ENCODE measurements around the gene RBM45.
"Not testable (repeated sequence)": the region's sequence is repeated elsewhere in the genome, so short reads cannot be mapped to it uniquely, and the experiment has no call there.

The RBM45 gene

GRCh38 chr2:178112202-178113152 is at the start of gene RBM45:
Gene RBM45, plus strand, starts transcription at chr2:178112437. Its CDS starts 110 bp downstream, at chr2:178112547.
- DNase-seq (ENCODE audit: low read depth): peak; percentile 65

GRCh38 chr2:178066324-178066723 is 45.9 kb upstream of the RBM45 start:
- no peak for DNase-seq (ENCODE audit: low read depth)

- DNase-seq (ENCODE audit: low read depth): no peak
These were observed 45.2 kb upstream of the RBM45 start for GRCh38 chr2:178066890-178067669.

- no peak for DNase-seq (ENCODE audit: low read depth)
These were observed 43.3 kb upstream of the RBM45 start for GRCh38 chr2:178068823-178069454.

DNA sequence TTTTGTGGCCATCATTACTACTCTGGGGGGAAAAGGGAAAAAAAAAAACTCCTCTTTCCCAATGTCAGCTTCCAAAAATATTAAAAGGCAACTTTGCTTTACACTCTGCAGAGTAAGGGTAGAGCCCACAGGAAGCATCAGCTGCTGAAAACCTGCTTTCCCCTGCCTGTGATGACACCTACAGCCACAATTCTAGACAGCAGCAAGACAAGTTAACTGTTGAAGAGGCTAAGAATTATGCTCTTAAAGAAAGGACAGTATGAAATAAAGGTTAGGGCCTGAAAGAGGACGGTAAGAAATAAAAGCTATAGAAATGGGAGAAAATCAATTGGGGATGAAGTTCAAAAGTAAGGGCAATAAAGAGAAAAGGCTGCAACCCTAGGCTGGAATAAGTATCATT is 42.7 kb upstream of the RBM45 start:
- no peak for DNase-seq (ENCODE audit: low read depth)

DNA sequence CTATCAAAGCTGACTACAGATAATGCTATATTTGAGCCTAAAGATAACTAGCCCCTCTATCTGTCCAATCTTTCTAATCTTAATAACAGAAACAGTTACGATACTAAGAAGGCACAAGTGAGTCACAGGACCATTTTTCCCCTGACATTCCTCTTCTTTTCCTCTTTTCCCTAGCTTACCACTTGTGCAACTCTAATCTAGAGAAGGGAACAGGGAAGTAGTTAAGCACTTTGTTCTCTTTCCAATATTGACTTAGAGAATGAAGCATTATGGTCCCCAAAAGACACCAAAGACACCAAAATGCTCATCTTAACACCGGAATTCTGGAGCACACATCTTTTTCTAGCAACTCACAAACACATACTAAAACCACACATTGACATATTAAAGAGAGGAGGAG is 41.4 kb upstream of the RBM45 start:
- no peak for DNase-seq (ENCODE audit: low read depth)

DNA sequence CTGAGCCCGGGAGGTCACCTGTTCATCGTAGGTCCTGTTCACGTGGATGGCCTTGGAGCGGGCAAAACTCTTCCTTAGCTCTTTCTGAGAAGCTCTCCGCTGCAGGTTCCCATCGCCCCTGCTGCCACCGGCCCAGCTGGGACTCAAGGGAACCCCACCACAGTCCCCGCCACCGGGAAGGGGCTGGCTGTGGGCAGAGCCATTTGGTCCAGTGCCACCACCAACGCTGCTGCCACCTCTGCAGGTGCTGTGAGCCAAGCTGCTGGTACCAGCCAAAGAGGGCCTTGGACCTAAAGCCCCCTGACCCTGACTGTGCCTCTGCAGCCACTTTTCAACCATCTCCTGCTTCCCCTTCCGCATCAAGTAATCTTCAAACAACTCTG is 40.2 kb upstream of the RBM45 start:
- DNase-seq (ENCODE audit: low read depth): no peak

DNA sequence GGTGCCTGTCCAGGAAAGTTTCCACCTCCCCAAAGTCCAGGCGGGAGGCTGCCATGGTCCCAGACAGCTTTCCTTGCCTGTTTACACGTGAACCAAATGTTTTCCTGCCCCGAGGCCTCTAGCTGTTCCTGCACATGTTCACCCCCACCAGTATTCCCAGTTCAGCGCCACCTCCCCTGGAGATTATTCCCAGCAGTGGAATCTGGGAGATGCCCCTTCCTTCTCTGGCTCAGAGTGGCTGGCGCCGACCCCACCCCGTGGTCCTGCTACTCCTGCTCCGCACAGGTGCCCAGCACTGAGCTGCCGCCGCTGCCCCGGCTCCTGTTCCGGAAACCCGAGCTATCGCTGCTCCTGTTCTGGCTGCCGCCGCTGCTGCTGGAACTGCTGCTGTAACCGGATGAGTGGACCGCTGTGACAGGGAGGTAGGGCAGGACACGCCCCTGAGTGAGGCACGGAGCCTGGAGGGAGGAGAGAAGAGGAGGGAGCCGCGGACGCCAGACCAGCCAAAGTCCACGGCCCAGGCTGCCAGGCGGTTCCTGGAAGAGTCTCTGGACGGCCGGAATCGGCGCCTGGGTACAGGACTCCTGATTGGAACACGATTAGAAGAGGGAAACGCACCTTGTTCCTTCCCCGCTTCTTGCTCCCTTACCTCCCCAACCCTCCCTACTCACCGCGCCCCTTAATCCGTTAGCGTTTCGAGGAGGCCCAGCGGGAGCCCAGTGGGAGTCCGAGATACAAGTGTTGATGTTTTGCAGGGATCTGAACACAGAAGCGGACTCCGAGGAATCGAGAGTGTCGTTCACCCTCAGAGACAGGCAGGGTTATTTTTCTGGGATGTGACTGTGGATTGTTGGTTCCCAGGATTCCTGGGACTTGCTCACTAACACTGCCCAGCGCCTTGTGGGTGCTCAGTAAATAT is 39.6 kb upstream of the RBM45 start, which contains the start of gene PDE11A:
Gene PDE11A (minus strand): TSS at position 395 of the 919 bp plus-strand sequence. CDS start 340 bp downstream, at position 55.
- DNase-seq (ENCODE audit: low read depth): peak; percentile 19

DNA sequence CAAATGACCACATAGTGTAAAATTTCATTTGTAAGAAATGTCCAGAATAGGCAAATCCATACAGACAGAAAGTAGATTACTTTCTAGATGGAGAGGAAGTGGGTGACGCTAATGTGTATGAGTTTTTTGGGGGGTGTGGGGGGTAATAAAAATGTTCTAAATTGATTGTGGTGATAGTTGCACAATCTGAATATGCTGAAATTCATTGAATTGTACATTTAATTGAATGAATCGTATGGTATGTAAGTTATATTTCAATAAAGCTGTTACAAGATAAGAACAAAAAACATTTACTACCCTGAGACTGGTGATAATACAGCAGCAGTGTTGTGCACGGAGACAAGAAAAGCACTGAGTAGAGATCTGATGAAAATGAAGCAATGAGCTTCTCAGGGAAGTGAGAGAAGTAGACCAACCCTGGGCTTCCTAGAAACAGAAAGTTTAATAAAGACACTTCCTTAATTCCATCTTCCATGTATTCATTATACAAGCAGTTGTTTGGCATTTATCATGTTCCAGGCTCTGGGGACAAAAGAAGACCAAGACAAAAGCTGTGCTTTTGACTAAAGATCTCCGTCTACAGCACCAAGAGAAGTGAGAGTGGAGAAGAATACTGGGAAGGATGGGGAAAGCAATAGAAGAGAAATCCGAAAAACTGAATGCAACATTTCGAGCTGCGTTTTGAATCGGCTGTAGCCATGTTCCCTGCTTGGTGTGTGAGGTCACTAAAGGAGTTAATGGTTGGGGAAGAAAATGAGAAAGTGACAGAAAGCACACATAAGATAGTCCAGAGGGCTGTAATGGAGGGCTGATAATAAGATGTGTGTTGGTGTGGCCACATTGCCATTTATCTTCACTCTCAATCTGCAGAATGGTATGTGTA is 37.9 kb upstream of the RBM45 start:
- peak; percentile 18 for DNase-seq (ENCODE audit: low read depth)

DNA sequence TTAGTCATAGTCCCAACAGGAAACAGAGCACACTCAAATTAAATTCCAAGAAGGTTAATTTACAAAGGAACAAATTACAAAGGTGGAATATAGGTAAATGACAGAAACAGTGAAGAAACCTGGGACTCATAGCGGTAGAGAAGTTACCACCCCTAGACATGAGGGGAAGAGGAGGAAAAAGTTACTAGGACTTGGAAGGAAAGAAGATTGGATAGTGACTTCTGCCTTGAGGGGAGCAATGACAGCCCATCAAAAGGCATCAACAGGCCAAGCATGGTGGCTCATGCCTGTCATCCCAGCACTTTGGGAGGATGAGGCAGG is 37.3 kb upstream of the RBM45 start:
- DNase-seq (ENCODE audit: low read depth): no peak

GRCh38 chr2:178076130-178076529 is 36.1 kb upstream of the RBM45 start:
- DNase-seq (ENCODE audit: low read depth): no peak

- DNase-seq (ENCODE audit: low read depth): not testable (repeated sequence)
These were observed 33.0 kb upstream of the RBM45 start for GRCh38 chr2:178079279-178079678.

- DNase-seq (ENCODE audit: low read depth): no peak
These were observed 29.7 kb upstream of the RBM45 start for GRCh38 chr2:178082408-178083045.

GRCh38 chr2:178084273-178084672 is 28.0 kb upstream of the RBM45 start:
- DNase-seq (ENCODE audit: low read depth): no peak

- DNase-seq (ENCODE audit: low read depth): no peak
These were observed 23.4 kb upstream of the RBM45 start for GRCh38 chr2:178088774-178089270.

DNA sequence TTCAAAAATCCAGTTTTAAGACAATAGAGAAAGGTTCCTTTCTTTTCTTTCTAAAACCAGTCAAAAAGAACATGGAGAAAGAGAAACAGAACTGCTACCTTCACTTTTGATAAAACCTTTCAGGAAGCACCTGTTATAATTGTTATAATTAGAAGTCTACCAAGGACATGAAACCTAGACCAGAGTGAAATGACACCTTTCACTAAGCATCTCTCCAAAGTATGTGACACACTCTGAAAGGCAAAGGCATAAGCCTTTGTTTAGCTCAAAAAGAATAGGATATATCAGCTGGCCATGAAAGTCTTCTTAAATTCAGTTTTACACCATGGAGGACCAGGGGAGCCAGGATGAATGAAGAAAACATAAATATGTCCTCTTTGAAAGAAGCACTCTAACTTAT is 18.8 kb upstream of the RBM45 start:
- no peak for DNase-seq (ENCODE audit: low read depth)

DNA sequence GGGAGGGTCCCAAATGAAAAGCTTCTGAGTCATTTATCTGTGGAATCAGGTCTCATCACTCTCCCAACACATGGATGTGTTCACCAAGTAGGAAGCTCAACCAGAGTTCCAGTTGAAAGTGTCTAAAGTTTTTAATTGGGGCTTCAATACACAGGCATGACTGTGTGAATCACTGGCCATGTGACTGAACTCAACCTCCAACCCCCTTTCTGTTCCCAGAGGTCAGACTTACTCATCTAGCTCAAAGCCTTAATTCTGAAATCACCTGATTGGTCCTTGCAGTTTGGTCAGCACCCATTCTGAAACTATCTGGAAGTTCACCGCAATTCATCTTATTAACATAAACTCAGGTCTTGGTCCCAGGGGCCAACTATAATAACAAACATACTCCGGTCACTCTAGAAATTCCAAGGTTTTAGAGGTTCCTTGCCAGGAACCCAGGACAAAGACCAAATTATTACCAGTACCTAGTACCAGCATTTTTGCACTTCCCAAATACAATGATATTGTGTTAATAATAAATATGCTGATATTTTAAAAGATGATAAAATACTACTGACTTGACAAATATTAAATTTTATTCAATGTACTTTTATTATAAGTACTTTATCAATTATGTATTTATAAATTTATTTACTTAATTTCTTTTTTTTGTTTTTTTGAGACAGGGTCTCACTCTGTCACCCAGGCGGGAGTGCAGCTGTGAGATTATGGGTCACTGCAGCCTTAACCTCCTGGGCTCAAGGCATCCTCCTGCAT is 10.7 kb upstream of the RBM45 start:
- no peak for DNase-seq (ENCODE audit: low read depth)

GRCh38 chr2:178105566-178105965 is 6.7 kb upstream of the RBM45 start:
- DNase-seq (ENCODE audit: low read depth): no peak

- no peak for DNase-seq (ENCODE audit: low read depth)
These were observed 6.2 kb upstream of the RBM45 start for GRCh38 chr2:178106053-178106452.

All from non-pigmented ciliary epithelial cell (primary cell).